A204.1 (cell line): ENCODE data around the gene GRIN1.
"Not testable (repeated sequence)": the region's sequence is repeated elsewhere in the genome, so short reads cannot be mapped to it uniquely, and the experiment has no call there.

Source experiments
- FAIRE-seq: peaks from 2 replicates; lab custom pipeline; 2012; peaks lifted over from hg19 to GRCh38; lab: Jason Lieb, UNC

The GRIN1 gene

GRCh38 chr9:137111788-137112563 is 27.0 kb upstream of the GRIN1 start:
- no peak for FAIRE-seq

GRCh38 chr9:137112564-137113384 is 26.2 kb upstream of the GRIN1 start:
- no peak for FAIRE-seq

GRCh38 chr9:137113385-137114159 is 25.4 kb upstream of the GRIN1 start:
- FAIRE-seq, result no peak

- FAIRE-seq, result no peak
Observed at GRCh38 chr9:137114220-137114612, 24.7 kb upstream of the GRIN1 start.

GRCh38 chr9:137114613-137115393 is 24.2 kb upstream of the GRIN1 start, which contains the start of gene DPP7:
Gene DPP7, minus strand, starts transcription at chr9:137114733. Its CDS starts 20 bp downstream, at chr9:137114713.
- no peak for FAIRE-seq

- FAIRE-seq, result no peak
Observed at GRCh38 chr9:137115394-137116026, 23.4 kb upstream of the GRIN1 start.

- no peak for FAIRE-seq
Observed at GRCh38 chr9:137116027-137116507, 22.9 kb upstream of the GRIN1 start.

GRCh38 chr9:137116728-137117127 is 22.2 kb upstream of the GRIN1 start:
- FAIRE-seq, result no peak

GRCh38 chr9:137117269-137117731 is 21.7 kb upstream of the GRIN1 start:
- FAIRE-seq, result no peak

- not testable (repeated sequence) for FAIRE-seq
Observed at GRCh38 chr9:137118092-137118603, 20.8 kb upstream of the GRIN1 start.

- not testable (repeated sequence) for FAIRE-seq
Observed at GRCh38 chr9:137121927-137122795, 16.8 kb upstream of the GRIN1 start.

- not testable (repeated sequence) for FAIRE-seq
Observed at GRCh38 chr9:137122796-137123467, 16.0 kb upstream of the GRIN1 start.

GRCh38 chr9:137123468-137123837 is 15.5 kb upstream of the GRIN1 start:
- FAIRE-seq, result no peak

- not testable (repeated sequence) for FAIRE-seq
Observed at GRCh38 chr9:137123952-137124462, 14.9 kb upstream of the GRIN1 start.

- no peak for FAIRE-seq
Observed at GRCh38 chr9:137126786-137127185, 12.2 kb upstream of the GRIN1 start.

GRCh38 chr9:137127301-137128157 is 11.4 kb upstream of the GRIN1 start:
- FAIRE-seq, result no peak

GRCh38 chr9:137128158-137128861 is 10.6 kb upstream of the GRIN1 start:
- FAIRE-seq, result no peak
